Brain microvascular endothelial cell (primary cell): ENCODE data around the gene PPA2.
"Not testable (repeated sequence)": the region's sequence is repeated elsewhere in the genome, so short reads cannot be mapped to it uniquely, and the experiment has no call there.

Experiments used
- DNase-seq: peaks from one replicate; pipeline ENCODE4 v3.0.0-alpha.2; 2020
- H3K27ac ChIP-seq: fragments of 250-450 bp; sonication (Bioruptor Pico); 2 replicates; pipeline ENCODE4 v1.5.1; 2020; ENCODE audit warnings: mild to moderate bottlenecking, moderate library complexity
- H3K27me3 ChIP-seq: fragments of 250-450 bp; sonication (Bioruptor Pico); replicated peaks from 2 replicates; pipeline ENCODE4 v1.5.1; 2020; ENCODE audit warnings: mild to moderate bottlenecking
- H3K36me3 ChIP-seq: fragments of 250-450 bp; sonication (Bioruptor Pico); replicated peaks from 2 replicates; pipeline ENCODE4 v1.5.1; 2020; ENCODE audit warnings: mild to moderate bottlenecking
- H3K4me3 ChIP-seq: 2 replicates; pipeline ENCODE4 v1.5.1; 2011; ENCODE audit warnings: low read depth, mild to moderate bottlenecking, control low read depth, low read length, moderate library complexity
- in situ Hi-C: cut with HindIII; loops from 2 replicates; pipeline ENCODE4 v1.10.0; 2017; ENCODE audit warnings: low sequenced_read_pairs, low pct_ligation_motif_present
- TF ChIP-seq, protein P1 (sequence below): IDR thresholded peaks from 2 replicates; pipeline ENCODE4 v1.5.1; 2011; ENCODE audit warnings: low read depth, mild to moderate bottlenecking, moderate library complexity, low read length, control low read depth, inconsistent platforms; ENCODE audit errors: missing control alignments

The PPA2 gene

DNA sequence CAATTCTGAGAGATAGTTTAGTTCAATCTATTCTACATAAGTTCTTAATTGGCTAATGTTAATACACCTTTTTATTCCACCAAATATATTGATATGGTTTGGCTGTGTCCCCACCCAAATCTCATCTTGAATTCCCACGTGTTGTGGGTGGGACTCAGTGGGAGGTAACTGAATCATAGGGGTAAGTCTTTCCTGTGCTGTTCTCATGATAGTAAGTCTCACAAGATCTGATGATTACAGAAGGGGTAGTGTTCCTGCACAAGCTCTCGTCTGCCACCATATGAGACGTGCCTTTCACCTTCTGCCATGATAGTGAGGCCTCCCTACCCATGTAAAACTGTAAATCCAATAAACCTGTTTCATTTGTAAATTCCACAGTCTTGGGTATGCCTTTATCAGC, 11.3 kb downstream of the PPA2 start:
- Histone ChIP-seq H3K4me3 (no peak overlapping the region), H3K27ac (no peak overlapping the region), H3K27me3 (no peaks in the 10 kb centered on the region), H3K36me3 (no peaks in the 10 kb centered on the region)
- TF ChIP-seq, protein P1, sequence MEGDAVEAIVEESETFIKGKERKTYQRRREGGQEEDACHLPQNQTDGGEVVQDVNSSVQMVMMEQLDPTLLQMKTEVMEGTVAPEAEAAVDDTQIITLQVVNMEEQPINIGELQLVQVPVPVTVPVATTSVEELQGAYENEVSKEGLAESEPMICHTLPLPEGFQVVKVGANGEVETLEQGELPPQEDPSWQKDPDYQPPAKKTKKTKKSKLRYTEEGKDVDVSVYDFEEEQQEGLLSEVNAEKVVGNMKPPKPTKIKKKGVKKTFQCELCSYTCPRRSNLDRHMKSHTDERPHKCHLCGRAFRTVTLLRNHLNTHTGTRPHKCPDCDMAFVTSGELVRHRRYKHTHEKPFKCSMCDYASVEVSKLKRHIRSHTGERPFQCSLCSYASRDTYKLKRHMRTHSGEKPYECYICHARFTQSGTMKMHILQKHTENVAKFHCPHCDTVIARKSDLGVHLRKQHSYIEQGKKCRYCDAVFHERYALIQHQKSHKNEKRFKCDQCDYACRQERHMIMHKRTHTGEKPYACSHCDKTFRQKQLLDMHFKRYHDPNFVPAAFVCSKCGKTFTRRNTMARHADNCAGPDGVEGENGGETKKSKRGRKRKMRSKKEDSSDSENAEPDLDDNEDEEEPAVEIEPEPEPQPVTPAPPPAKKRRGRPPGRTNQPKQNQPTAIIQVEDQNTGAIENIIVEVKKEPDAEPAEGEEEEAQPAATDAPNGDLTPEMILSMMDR = no peak
- in situ Hi-C loops = no loop called here
- DNase-seq = no peak

DNA sequence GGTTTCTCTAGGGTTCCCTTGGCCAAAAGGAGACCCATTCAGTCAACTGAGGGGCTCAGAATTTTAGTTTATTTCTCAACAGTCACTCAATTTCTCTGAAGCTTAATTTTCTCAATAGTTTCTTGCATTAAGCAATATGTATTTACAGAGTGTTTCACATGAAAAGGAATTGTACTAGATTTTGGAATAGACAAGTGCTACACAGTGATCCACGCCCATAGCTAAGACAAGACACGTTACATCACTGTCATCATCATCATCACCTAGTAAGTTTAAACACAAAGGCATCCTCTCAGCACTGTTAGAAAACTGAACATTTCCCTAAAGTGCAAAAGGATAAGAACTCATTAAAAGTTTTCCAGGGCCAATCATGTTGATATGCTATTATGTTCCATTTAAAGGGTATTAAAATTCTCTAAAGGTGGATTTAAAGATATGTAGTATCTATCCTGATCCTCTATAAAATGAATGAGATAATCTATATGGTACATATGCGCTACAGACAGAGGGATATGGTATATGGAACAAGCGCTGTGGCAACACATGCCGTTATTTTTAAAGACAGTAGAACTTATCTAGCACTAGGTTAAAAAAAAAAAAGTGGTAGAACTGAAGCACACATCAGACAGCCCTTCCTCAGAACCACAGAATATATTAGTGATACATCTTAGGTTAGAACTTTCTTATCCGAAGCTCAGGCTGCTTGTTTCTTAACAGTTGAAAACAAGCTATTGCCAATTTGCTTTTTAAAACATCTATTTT, 12.1 kb downstream of the PPA2 start:
- H3K27me3 ChIP-seq = no peaks in the 10 kb centered on the region
- no peak overlapping the region for H3K4me3 ChIP-seq
- no peaks in the 10 kb centered on the region for H3K36me3 ChIP-seq
- in situ Hi-C loops = no loop called here
- no peak for DNase-seq
- H3K27ac ChIP-seq = no peak overlapping the region
- TF ChIP-seq, protein P1 = no peak

DNA sequence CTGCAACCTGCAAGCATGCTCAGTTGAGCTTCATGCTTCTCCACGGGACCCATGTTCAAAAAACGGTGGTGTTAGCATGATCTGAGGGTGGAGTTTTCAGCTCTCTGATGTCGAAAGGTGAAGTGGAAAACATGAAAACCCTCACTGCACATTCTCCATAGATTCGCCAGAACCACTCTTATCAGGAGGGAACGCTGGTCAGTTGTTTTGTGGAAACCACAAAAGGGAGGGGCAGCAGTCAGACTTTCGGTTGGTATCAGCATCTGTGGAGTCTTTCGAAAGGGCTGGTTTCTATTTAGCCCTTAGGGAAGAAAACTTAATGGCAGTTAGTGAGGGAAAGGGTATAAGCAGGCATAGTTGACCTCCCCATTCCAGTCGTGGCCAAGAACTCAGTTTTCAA, 12.6 kb downstream of the PPA2 start:
- no peak for DNase-seq
- no peak overlapping the region for H3K4me3 ChIP-seq
- no peaks in the 10 kb centered on the region for H3K27me3 ChIP-seq
- in situ Hi-C loops = no loop called here
- H3K27ac ChIP-seq = no peak overlapping the region
- no peaks in the 10 kb centered on the region for H3K36me3 ChIP-seq
- TF ChIP-seq, protein P1 = no peak

DNA sequence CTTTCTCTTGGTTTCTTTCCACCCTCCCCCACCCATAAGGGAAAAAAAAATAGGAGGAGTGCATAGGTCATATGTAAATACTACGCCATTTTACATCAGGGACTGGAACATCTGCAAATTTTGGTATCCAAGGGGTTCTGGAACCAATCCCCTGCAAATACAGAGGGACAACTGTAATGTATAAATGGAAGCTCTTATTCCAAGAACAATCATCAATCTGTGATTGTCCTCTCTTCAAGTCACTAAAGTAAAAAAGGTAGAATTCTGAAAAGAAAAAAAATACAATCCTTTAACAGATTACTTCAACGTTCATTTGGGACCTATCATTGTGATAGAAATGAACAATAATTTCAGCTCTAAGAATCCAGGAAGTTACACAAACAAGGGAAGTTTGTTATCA, 13.6 kb downstream of the PPA2 start:
- Histone ChIP-seq H3K4me3 (no peak overlapping the region), H3K27me3 (no peaks in the 10 kb centered on the region), H3K27ac (no peak overlapping the region), H3K36me3 (no peaks in the 10 kb centered on the region)
- TF ChIP-seq, protein P1 = no peak
- DNase-seq = no peak
- in situ Hi-C loops = no loop called here

DNA sequence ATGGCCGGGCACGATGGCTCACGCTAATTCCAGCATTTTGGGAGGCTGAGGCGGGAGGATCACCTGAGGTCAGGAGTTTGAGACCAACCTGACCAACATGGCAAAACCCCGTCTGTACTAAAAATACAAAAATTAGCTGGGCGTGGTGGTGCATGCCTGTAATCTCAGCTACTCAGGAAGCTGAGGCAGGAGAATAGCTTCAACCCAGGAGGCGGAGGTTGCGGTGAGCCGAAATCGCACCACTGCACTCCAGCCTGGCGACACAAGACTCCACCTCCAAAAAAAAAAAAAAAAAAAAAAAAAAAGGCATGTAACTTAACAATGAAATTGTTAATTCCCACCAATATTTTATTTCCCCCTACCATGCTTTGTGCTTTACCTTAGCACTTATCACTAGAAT, 15.3 kb downstream of the PPA2 start:
- DNase-seq, H3K27ac ChIP-seq, H3K36me3 ChIP-seq, in situ Hi-C loops, H3K4me3 ChIP-seq, H3K27me3 ChIP-seq: not testable (repeated sequence)

DNA sequence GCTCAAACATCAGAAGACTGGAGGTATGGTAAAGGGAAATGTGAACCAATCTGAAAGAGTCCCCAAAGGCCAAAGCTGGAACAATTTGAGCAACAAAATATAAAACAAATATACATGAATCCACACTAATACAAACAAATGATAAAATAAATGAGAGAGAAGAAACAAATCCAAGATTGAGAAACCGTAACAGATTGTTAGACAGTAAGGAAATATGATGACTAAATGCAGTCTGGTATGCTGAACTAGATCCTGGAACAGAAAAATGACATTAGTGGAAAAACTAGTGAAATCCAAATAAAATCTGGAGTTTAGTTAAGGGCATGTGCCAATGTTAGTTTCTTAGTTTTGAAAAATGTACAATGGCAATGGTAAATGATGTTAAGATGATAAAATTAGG, 15.9 kb downstream of the PPA2 start:
- TF ChIP-seq, protein P1 = no peak
- in situ Hi-C loops = no loop called here

More for the DNA sequence above, 15.9 kb downstream of the PPA2 start:
- DNase-seq = no peak
- H3K4me3 ChIP-seq = no peak overlapping the region
- no peaks in the 10 kb centered on the region for H3K27me3 ChIP-seq
- H3K27ac ChIP-seq = no peak overlapping the region
- no peaks in the 10 kb centered on the region for H3K36me3 ChIP-seq
